Mucosa of descending colon (tissue), 3 donors: ENCODE measurements around the gene AGFG2. TPM values are rescaled to one million over a fixed set of nuclear protein-coding genes. Genes with fewer than 3 reads are reported as not detected.

Experiments
- ATAC-seq: fragments of 200-7000 bp; cut with Tn5 transposase; one replicate; pipeline ENCODE4 v1.9.1; 2020; ENCODE audit warnings: mild to moderate bottlenecking, moderate library complexity
- DNase-seq, 3 donors: peaks; one replicate each; pipeline ENCODE4 v3.0.0-alpha.2; 2020
- H3K36me3 ChIP-seq: fragments of 200-600 bp; one replicate; pipeline ENCODE4 v1.8.0; 2021; ENCODE audit warnings: low read depth, mild to moderate bottlenecking
- H3K4me1 ChIP-seq: fragments of 200-600 bp; one replicate; pipeline ENCODE4 v1.8.0; 2021; ENCODE audit warnings: low read depth, mild to moderate bottlenecking
- H3K4me3 ChIP-seq: fragments of 200-600 bp; one replicate; pipeline ENCODE4 v1.8.0; 2021; ENCODE audit warnings: mild to moderate bottlenecking
- H3K9me3 ChIP-seq: fragments of 200-600 bp; one replicate; pipeline ENCODE4 v1.8.0; 2021; ENCODE audit warnings: mild to moderate bottlenecking
- CTCF ChIP-seq: fragments of 200-600 bp; IDR thresholded peaks from one replicate; pipeline ENCODE4 v1.8.0; 2022; ENCODE audit warnings: antibody characterized with exemption, mild to moderate bottlenecking
- intact Hi-C, 2 donors: fragments of 100-400 bp; cut with DNase I in 1 of 2; cut with micrococcal nuclease in 1 of 2; formaldehyde crosslinking; loops; one replicate each; pipeline versions ENCODE4 v1.11.0 to v1.11.1; 2022; cut with DNase I, micrococcal nuclease
- total RNA-seq, 3 donors: library from RNA; stranded (reverse); fragmentation: NEBNext Ultra II Directional in 2 of 3; extraction: Animal tissue kit (Norgen Biotek cat#: 25700) in 2 of 3; gene quantifications; one replicate each; pipeline versions ENCODE4 v1.2.1 to v1.2.4, GENCODE V29; 2021 to 2023
- donor health status: DM: no; HTN: no; CAD: no; lungs with moderate emphysema.
- donor health status: DM: no; HTN: no; CAD: no.
- donor health status: DM: no; HTN: yes; CAD: no.

Gene AGFG2
- total RNA-seq, 3 donors from 2014 or later: 56.5 to 113 (median 58.1) TPM

GRCh38 chr7:100607111-100607510 is 68.1 kb downstream of the AGFG2 start:
- no peak overlapping the region for H3K4me3 ChIP-seq
- no peak for ATAC-seq
- intact Hi-C loops: no loop called here
- DNase-seq: no peak
- H3K36me3 ChIP-seq: no peaks in the 10 kb centered on the region
- no peaks in the 10 kb centered on the region for H3K9me3 ChIP-seq
- TF ChIP-seq CTCF: no peak
- H3K4me1 ChIP-seq: peaks cover 19% of the 10 kb centered on the region

- Histone ChIP-seq H3K4me3 (no peak overlapping the region), H3K9me3 (no peaks in the 10 kb centered on the region), H3K36me3 (no peaks in the 10 kb centered on the region), H3K4me1 (peaks cover 7% of the 10 kb centered on the region)
- ATAC-seq: no peak
- intact Hi-C loops: no loop called here
- DNase-seq: no peak
- TF ChIP-seq CTCF: no peak
These were observed 71.0 kb downstream of the AGFG2 start for GRCh38 chr7:100609958-100610357.

- no peak for TF ChIP-seq CTCF
- H3K36me3 ChIP-seq: no peaks in the 10 kb centered on the region
- DNase-seq: peak; percentile 99
- H3K4me3 ChIP-seq: peak within 1 kb of the TSS; percentile 31
- peak; percentile 97 for ATAC-seq
- H3K9me3 ChIP-seq: no peaks in the 10 kb centered on the region
- no peaks in the 10 kb centered on the region for H3K4me1 ChIP-seq
- intact Hi-C loops: no loop called here
These were observed 73.2 kb downstream of the AGFG2 start, which contains the start of gene MOSPD3 for GRCh38 chr7:100611983-100612729. Gene MOSPD3, plus strand, starts transcription at chr7:100612540. Its CDS starts 252 bp downstream, at chr7:100612792.

GRCh38 chr7:100612730-100613390 is 73.9 kb downstream of the AGFG2 start:
- peak; percentile 2 for ATAC-seq
- H3K9me3 ChIP-seq: no peaks in the 10 kb centered on the region
- H3K4me1 ChIP-seq: no peaks in the 10 kb centered on the region
- TF ChIP-seq CTCF: no peak
- DNase-seq: peak in 1 of 3 donors; percentile 27
- H3K36me3 ChIP-seq: no peaks in the 10 kb centered on the region
- peak overlapping the region; percentile 31 for H3K4me3 ChIP-seq
- intact Hi-C loops: no loop called here

- H3K36me3 ChIP-seq: no peaks in the 10 kb centered on the region
- H3K9me3 ChIP-seq: no peaks in the 10 kb centered on the region
- H3K4me1 ChIP-seq: no peaks in the 10 kb centered on the region
- H3K4me3 ChIP-seq: no peak overlapping the region
- DNase-seq: peak in 1 of 3 donors; percentile 63
- no peak for ATAC-seq
- TF ChIP-seq CTCF: no peak
- intact Hi-C loops: no loop called here
These were observed 74.6 kb downstream of the AGFG2 start for GRCh38 chr7:100613412-100614175.
